Neural cell (in vitro differentiated cells): ENCODE data around the gene PIGP. TPM values are rescaled to one million over a fixed set of nuclear protein-coding genes. Genes with fewer than 3 reads are reported as not detected.

ENCODE experiments used
- H2AFZ ChIP-seq: fragments of 200-600, 300-800 bp; sonication (generic), shearing (Covaris generic); 2 replicates; pipeline ENCODE4 v1.6.0; 2014; ENCODE audit warnings: low read depth, mild to moderate bottlenecking, antibody characterized with exemption, low read length, moderate library complexity
- H3F3A ChIP-seq: fragments of 200-600 bp; shearing (Covaris generic); 2 replicates; pipeline ENCODE4 v1.6.1; 2016; ENCODE audit warnings: mild to moderate bottlenecking, moderate library complexity, mixed read lengths, antibody characterized with exemption, low read length; ENCODE audit not compliant: insufficient read depth, poor library complexity, severe bottlenecking
- H3K27ac ChIP-seq: fragments of 200-600, 300-800 bp; sonication (generic), shearing (Covaris generic); 2 replicates; pipeline ENCODE4 v1.5.1; 2014; ENCODE audit warnings: mild to moderate bottlenecking, low read length, moderate library complexity
- H3K27me3 ChIP-seq: fragments of 300-800, 200-600 bp; sonication (generic), shearing (Covaris generic); 2 replicates; pipeline ENCODE4 v1.6.0; 2014; ENCODE audit warnings: mild to moderate bottlenecking, low read depth, low read length, moderate library complexity; ENCODE audit not compliant: insufficient read depth
- H3K36me3 ChIP-seq: fragments of 300-800, 200-600 bp; sonication (generic), shearing (Covaris generic); 2 replicates; pipeline ENCODE4 v1.5.1; 2014; ENCODE audit warnings: mild to moderate bottlenecking, antibody characterized with exemption, low read length, moderate library complexity; ENCODE audit not compliant: insufficient read depth
- H3K4me2 ChIP-seq: fragments of 300-800, 200-600 bp; sonication (generic), shearing (Covaris generic); 2 replicates; pipeline ENCODE4 v1.6.0; 2014; ENCODE audit warnings: mild to moderate bottlenecking, low read length
- H3K4me3 ChIP-seq: fragments of 300-800, 200-600 bp; sonication (generic), shearing (Covaris generic); 2 replicates; pipeline ENCODE4 v1.5.1; 2014; ENCODE audit warnings: mild to moderate bottlenecking, low read length, moderate library complexity
- H3K79me2 ChIP-seq: fragments of 200-600 bp; shearing (Covaris generic); replicated peaks from 2 replicates; pipeline ENCODE4 v1.6.0; 2014; ENCODE audit warnings: mild to moderate bottlenecking, low read length, moderate library complexity; ENCODE audit not compliant: insufficient read depth
- H3K9ac ChIP-seq: fragments of 300-800, 200-600 bp; sonication (generic), shearing (Covaris generic); 2 replicates; pipeline ENCODE4 v1.6.1; 2016; ENCODE audit warnings: mild to moderate bottlenecking, low read length, mixed read lengths
- H3K9me2 ChIP-seq: fragments of 200-600 bp; shearing (Covaris generic); 2 replicates; pipeline ENCODE4 v1.6.1; 2016; ENCODE audit warnings: mild to moderate bottlenecking, low read length, mixed read lengths; ENCODE audit not compliant: insufficient read depth
- H3K9me3 ChIP-seq: fragments of 200-600, 300-800 bp; sonication (generic), shearing (Covaris generic); 2 replicates; pipeline ENCODE4 v1.6.1; 2016; ENCODE audit warnings: mild to moderate bottlenecking, mixed run types, low read length, moderate library complexity, mixed read lengths
- H4K20me1 ChIP-seq: fragments of 200-600 bp; shearing (Covaris generic); 2 replicates; pipeline ENCODE4 v1.6.1; 2016; ENCODE audit warnings: mild to moderate bottlenecking, mixed run types; ENCODE audit not compliant: insufficient read depth
- CTCF ChIP-seq: fragments of 450-650 bp; IDR thresholded peaks from 2 replicates; pipeline ENCODE4 v1.5.1; 2014; ENCODE audit warnings: antibody characterized with exemption, mild to moderate bottlenecking, moderate library complexity; ENCODE audit not compliant: poor library complexity, severe bottlenecking
- EP300 ChIP-seq: fragments of 450-650 bp; conservative IDR thresholded peaks from 2 replicates; pipeline ENCODE4 v1.6.1; 2014; ENCODE audit warnings: antibody characterized with exemption, mild to moderate bottlenecking, moderate library complexity; ENCODE audit not compliant: poor library complexity, severe bottlenecking
- EZH2 ChIP-seq: fragments of 200-600, 300-800 bp; shearing (Covaris generic), sonication (generic); IDR thresholded peaks from 2 replicates; pipeline ENCODE4 v1.6.1; 2014; ENCODE audit warnings: antibody characterized with exemption, low read length, borderline replicate concordance, mild to moderate bottlenecking; ENCODE audit not compliant: insufficient read depth, poor library complexity, severe bottlenecking
- MXI1 ChIP-seq: fragments of 450-650 bp; conservative IDR thresholded peaks from 2 replicates; pipeline ENCODE4 v1.6.1; 2014; ENCODE audit warnings: antibody characterized with exemption, mild to moderate bottlenecking; ENCODE audit not compliant: poor library complexity, severe bottlenecking
- POLR2AphosphoS5 ChIP-seq: IDR thresholded peaks from 2 replicates; pipeline ENCODE4 v1.6.1; 2012
- RAD21 ChIP-seq: fragments of 450-650 bp; conservative IDR thresholded peaks from 2 replicates; pipeline ENCODE4 v1.6.1; 2014; ENCODE audit warnings: antibody characterized with exemption, mild to moderate bottlenecking, moderate library complexity
- REST ChIP-seq: IDR thresholded peaks from 2 replicates; pipeline ENCODE4 v1.6.1; 2012; ENCODE audit warnings: borderline replicate concordance
- SMC3 ChIP-seq: fragments of 450-650 bp; conservative IDR thresholded peaks from 2 replicates; pipeline ENCODE4 v1.6.1; 2014; ENCODE audit warnings: antibody characterized with exemption, mild to moderate bottlenecking, moderate library complexity; ENCODE audit not compliant: poor library complexity
- TAF1 ChIP-seq: IDR thresholded peaks from 2 replicates; pipeline ENCODE4 v1.6.1; 2012; ENCODE audit warnings: low read depth
- polyA plus RNA-seq: library from polyadenylated mRNA; depleted of rRNA; stranded (reverse); fragments of >200 nt; gene quantifications from 2 replicates; pipeline ENCODE4 v1.2.3, GENCODE V29; 2014

PIGP gene
- polyA plus RNA-seq, 1 donor from 2014 or later, result 38.5 TPM

- Histone ChIP-seq H3K4me2 (no peak overlapping the region), H3K9me2 (no peaks in the 10 kb centered on the region), H3K9ac (no peak overlapping the region), H3K27me3 (no peaks in the 10 kb centered on the region), H4K20me1 (peaks cover 30% of the 10 kb centered on the region), H3F3A (peaks cover 4% of the 10 kb centered on the region), H2AFZ (no peak overlapping the region), H3K4me3 (no peak overlapping the region), H3K79me2 (peaks cover 96% of the 10 kb centered on the region), H3K27ac (no peak overlapping the region), H3K36me3 (no peaks in the 10 kb centered on the region), H3K9me3 (no peaks in the 10 kb centered on the region)
- TF ChIP-seq TAF1, result no peak
These were observed 9.5 kb upstream of the PIGP start for GRCh38 chr21:37082375-37082774.

- H3K4me2 ChIP-seq, result no peak overlapping the region
- H3K9me3 ChIP-seq, result no peaks in the 10 kb centered on the region
- H3K4me3 ChIP-seq, result no peak overlapping the region
- H3K79me2 ChIP-seq, result peaks cover 96% of the 10 kb centered on the region
- H3F3A ChIP-seq, result peaks cover 11% of the 10 kb centered on the region
- TF ChIP-seq EP300 (no peak), SMC3 (no peak), TAF1 (no peak), CTCF (no peak), MXI1 (no peak), EZH2 (no peak), POLR2AphosphoS5 (no peak), REST (no peak), RAD21 (no peak)
- H3K27me3 ChIP-seq, result no peaks in the 10 kb centered on the region
- no peak overlapping the region for H2AFZ ChIP-seq
- no peak overlapping the region for H3K27ac ChIP-seq
- peaks cover 18% of the 10 kb centered on the region for H4K20me1 ChIP-seq
- H3K9me2 ChIP-seq, result no peaks in the 10 kb centered on the region
- H3K36me3 ChIP-seq, result no peaks in the 10 kb centered on the region
- H3K9ac ChIP-seq, result no peak overlapping the region
These were observed 6.4 kb upstream of the PIGP start for GRCh38 chr21:37079211-37079824.

GRCh38 chr21:37077403-37077802 lies 4.5 kb upstream of the PIGP start:
- Histone ChIP-seq H3K4me2 (no peak overlapping the region), H3K9ac (no peak overlapping the region), H4K20me1 (peaks cover 10% of the 10 kb centered on the region)

More at GRCh38 chr21:37077403-37077802, 4.5 kb upstream of the PIGP start:
- Histone ChIP-seq H3K9me3 (no peaks in the 10 kb centered on the region), H3K36me3 (no peaks in the 10 kb centered on the region), H3K27me3 (no peaks in the 10 kb centered on the region), H3K4me3 (no peak overlapping the region), H2AFZ (no peak overlapping the region), H3K79me2 (peaks cover 88% of the 10 kb centered on the region), H3K9me2 (no peaks in the 10 kb centered on the region), H3F3A (peaks cover 15% of the 10 kb centered on the region), H3K27ac (no peak overlapping the region)
- no peak for TF ChIP-seq SMC3
- no peak for TF ChIP-seq RAD21
- no peak for TF ChIP-seq TAF1
- TF ChIP-seq MXI1, result no peak
- TF ChIP-seq EZH2, result no peak
- TF ChIP-seq POLR2AphosphoS5, result no peak
- no peak for TF ChIP-seq EP300
- TF ChIP-seq CTCF, result no peak
- TF ChIP-seq REST, result no peak
